Upper lobe of right lung (tissue), 1 donor: ENCODE data around the gene SPINK14. TPM values are rescaled to one million over a fixed set of nuclear protein-coding genes. Genes with fewer than 3 reads are reported as not detected.

ENCODE experiments used
- ATAC-seq: fragments of 200-7000 bp; cut with Tn5 transposase; one replicate; pipeline ENCODE4 v1.9.1; 2020; ENCODE audit warnings: mild to moderate bottlenecking, moderate library complexity
- DNase-seq: peaks from one replicate; pipeline ENCODE4 v3.0.0-alpha.2; 2020
- H3K27ac ChIP-seq: fragments of 200-600 bp; one replicate; pipeline ENCODE4 v1.8.0; 2022
- H3K27me3 ChIP-seq: fragments of 200-600 bp; one replicate; pipeline ENCODE4 v1.8.0; 2022; ENCODE audit warnings: mild to moderate bottlenecking
- H3K36me3 ChIP-seq: fragments of 200-600 bp; one replicate; pipeline ENCODE4 v1.8.0; 2022
- H3K4me1 ChIP-seq: fragments of 200-600 bp; one replicate; pipeline ENCODE4 v1.8.0; 2022
- H3K4me3 ChIP-seq: fragments of 200-600 bp; one replicate; pipeline ENCODE4 v1.8.0; 2022; ENCODE audit warnings: mild to moderate bottlenecking
- H3K9me3 ChIP-seq: fragments of 200-600 bp; one replicate; pipeline ENCODE4 v1.8.0; 2022
- intact Hi-C: fragments of 100-400 bp; cut with DNase I; formaldehyde crosslinking; loops from one replicate; pipeline ENCODE4 v1.11.0; 2022
- total RNA-seq: library from RNA; stranded (reverse); fragmentation: NEBNext Ultra II Directional; extraction: Animal tissue kit (Norgen Biotek cat#: 25700); gene quantifications from one replicate; pipeline ENCODE4 v1.2.1, GENCODE V29; 2021
- TF ChIP-seq, protein P1 (sequence below): fragments of 200-600 bp; IDR thresholded peaks from one replicate; pipeline ENCODE4 v1.8.0; 2022; ENCODE audit warnings: antibody characterized with exemption
- donor health status: DM: no; HTN: yes; CAD: no; lungs with severe emphysema.

SPINK14 gene
- total RNA-seq, 1 donor from 2014 or later: not detected

GRCh38 chr5:148156609-148157008 lies 11.7 kb upstream of the SPINK14 start:
- H3K9me3 ChIP-seq: no peaks in the 10 kb centered on the region
- ATAC-seq: no peak
- H3K4me3 ChIP-seq: no peak overlapping the region
- no peaks in the 10 kb centered on the region for H3K4me1 ChIP-seq
- no peak overlapping the region for H3K27ac ChIP-seq
- H3K27me3 ChIP-seq: no peaks in the 10 kb centered on the region
- intact Hi-C loops: no loop called here
- TF ChIP-seq, protein P1, sequence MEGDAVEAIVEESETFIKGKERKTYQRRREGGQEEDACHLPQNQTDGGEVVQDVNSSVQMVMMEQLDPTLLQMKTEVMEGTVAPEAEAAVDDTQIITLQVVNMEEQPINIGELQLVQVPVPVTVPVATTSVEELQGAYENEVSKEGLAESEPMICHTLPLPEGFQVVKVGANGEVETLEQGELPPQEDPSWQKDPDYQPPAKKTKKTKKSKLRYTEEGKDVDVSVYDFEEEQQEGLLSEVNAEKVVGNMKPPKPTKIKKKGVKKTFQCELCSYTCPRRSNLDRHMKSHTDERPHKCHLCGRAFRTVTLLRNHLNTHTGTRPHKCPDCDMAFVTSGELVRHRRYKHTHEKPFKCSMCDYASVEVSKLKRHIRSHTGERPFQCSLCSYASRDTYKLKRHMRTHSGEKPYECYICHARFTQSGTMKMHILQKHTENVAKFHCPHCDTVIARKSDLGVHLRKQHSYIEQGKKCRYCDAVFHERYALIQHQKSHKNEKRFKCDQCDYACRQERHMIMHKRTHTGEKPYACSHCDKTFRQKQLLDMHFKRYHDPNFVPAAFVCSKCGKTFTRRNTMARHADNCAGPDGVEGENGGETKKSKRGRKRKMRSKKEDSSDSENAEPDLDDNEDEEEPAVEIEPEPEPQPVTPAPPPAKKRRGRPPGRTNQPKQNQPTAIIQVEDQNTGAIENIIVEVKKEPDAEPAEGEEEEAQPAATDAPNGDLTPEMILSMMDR: no peak
- no peak for DNase-seq
- no peaks in the 10 kb centered on the region for H3K36me3 ChIP-seq

GRCh38 chr5:148162038-148162437 lies 6.3 kb upstream of the SPINK14 start:
- Histone ChIP-seq H3K27me3 (no peaks in the 10 kb centered on the region), H3K27ac (no peak overlapping the region), H3K4me3 (no peak overlapping the region), H3K9me3 (no peaks in the 10 kb centered on the region), H3K36me3 (no peaks in the 10 kb centered on the region), H3K4me1 (no peaks in the 10 kb centered on the region)
- intact Hi-C loops: no loop called here
- no peak for ATAC-seq
- TF ChIP-seq, protein P1: no peak
- no peak for DNase-seq

GRCh38 chr5:148163345-148163744 lies 5.0 kb upstream of the SPINK14 start:
- Histone ChIP-seq H3K4me3 (no peak overlapping the region), H3K27me3 (no peaks in the 10 kb centered on the region), H3K27ac (no peak overlapping the region), H3K9me3 (no peaks in the 10 kb centered on the region), H3K4me1 (no peaks in the 10 kb centered on the region), H3K36me3 (no peaks in the 10 kb centered on the region)
- TF ChIP-seq, protein P1: no peak
- intact Hi-C loops: no loop called here
- DNase-seq (no peak), ATAC-seq (no peak)

GRCh38 chr5:148166550-148167283 lies 1.6 kb upstream of the SPINK14 start:
- no peak for DNase-seq
- no peak overlapping the region for H3K27ac ChIP-seq

GRCh38 chr5:148172377-148172776 lies 4.0 kb downstream of the SPINK14 start:
- Histone ChIP-seq H3K9me3 (no peaks in the 10 kb centered on the region), H3K27ac (no peak overlapping the region), H3K36me3 (no peaks in the 10 kb centered on the region), H3K27me3 (no peaks in the 10 kb centered on the region), H3K4me1 (no peaks in the 10 kb centered on the region), H3K4me3 (no peak overlapping the region)
- DNase-seq: no peak
- intact Hi-C loops: no loop called here
- no peak for ATAC-seq
- TF ChIP-seq, protein P1: no peak

More at GRCh38 chr5:148166550-148167283, 1.6 kb upstream of the SPINK14 start:
- H3K27me3 ChIP-seq: no peaks in the 10 kb centered on the region
- no peaks in the 10 kb centered on the region for H3K36me3 ChIP-seq
- H3K4me3 ChIP-seq: no peak overlapping the region
- TF ChIP-seq, protein P1: no peak
- intact Hi-C loops: no loop called here
- H3K4me1 ChIP-seq: no peaks in the 10 kb centered on the region
- no peak for ATAC-seq
- no peaks in the 10 kb centered on the region for H3K9me3 ChIP-seq
